ENCODE data around the gene STAM2. TPM values are rescaled to one million over a fixed set of nuclear protein-coding genes. Genes with fewer than 3 reads are reported as not detected.

Gene STAM2
- total and polyA plus RNA-seq, 12 donors, result 6.5 to 45.8 (median 33.0) TPM

DNA sequence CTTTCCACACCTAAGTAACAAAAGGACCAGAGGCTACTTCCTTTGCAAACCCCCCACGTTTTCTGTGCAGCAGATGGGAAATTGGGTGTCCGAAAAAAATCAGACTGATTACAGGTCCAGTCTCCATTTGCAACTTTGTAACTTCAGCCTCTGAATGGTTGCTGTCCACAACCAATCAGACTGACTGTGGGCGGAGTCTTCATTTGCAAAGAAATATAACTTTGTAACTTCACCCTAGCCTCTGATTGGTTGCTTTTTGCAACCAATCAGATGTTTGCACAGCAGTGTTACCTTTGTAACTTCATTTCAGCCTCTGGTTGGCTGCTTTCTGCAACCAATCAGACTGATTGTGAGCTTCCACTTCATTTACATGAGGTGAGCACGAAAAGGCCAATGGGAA, 48.9 kb downstream of the STAM2 start:
- no peak for TF ChIP-seq POLR2A (IDR thresholded peaks at IDR 0.05)
- TF ChIP-seq, protein P1, sequence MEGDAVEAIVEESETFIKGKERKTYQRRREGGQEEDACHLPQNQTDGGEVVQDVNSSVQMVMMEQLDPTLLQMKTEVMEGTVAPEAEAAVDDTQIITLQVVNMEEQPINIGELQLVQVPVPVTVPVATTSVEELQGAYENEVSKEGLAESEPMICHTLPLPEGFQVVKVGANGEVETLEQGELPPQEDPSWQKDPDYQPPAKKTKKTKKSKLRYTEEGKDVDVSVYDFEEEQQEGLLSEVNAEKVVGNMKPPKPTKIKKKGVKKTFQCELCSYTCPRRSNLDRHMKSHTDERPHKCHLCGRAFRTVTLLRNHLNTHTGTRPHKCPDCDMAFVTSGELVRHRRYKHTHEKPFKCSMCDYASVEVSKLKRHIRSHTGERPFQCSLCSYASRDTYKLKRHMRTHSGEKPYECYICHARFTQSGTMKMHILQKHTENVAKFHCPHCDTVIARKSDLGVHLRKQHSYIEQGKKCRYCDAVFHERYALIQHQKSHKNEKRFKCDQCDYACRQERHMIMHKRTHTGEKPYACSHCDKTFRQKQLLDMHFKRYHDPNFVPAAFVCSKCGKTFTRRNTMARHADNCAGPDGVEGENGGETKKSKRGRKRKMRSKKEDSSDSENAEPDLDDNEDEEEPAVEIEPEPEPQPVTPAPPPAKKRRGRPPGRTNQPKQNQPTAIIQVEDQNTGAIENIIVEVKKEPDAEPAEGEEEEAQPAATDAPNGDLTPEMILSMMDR (IDR thresholded peaks at IDR 0.05), result no peak
- intact Hi-C loops (cut with DNase I), result no loop called here
- H3K4me3 ChIP-seq, result no peak overlapping the region
- H3K27ac ChIP-seq, result no peak overlapping the region
- no peaks in the 10 kb centered on the region for H3K9me3 ChIP-seq (replicated peaks in 1 of 3)
- 90 to 96% (median 92%) methylated on average over 4 of the region's 4 CpGs for WGBS, 4 donors
- no peak for DNase-seq
- H3K4me1 ChIP-seq (replicated peaks in 1 of 2), result no peaks in the 10 kb centered on the region
- no peaks in the 10 kb centered on the region for H3K27me3 ChIP-seq
- H3K36me3 ChIP-seq (replicated peaks in 1 of 2), result peaks cover 0 to 19% of the 10 kb centered on the region in 2 donors

DNA sequence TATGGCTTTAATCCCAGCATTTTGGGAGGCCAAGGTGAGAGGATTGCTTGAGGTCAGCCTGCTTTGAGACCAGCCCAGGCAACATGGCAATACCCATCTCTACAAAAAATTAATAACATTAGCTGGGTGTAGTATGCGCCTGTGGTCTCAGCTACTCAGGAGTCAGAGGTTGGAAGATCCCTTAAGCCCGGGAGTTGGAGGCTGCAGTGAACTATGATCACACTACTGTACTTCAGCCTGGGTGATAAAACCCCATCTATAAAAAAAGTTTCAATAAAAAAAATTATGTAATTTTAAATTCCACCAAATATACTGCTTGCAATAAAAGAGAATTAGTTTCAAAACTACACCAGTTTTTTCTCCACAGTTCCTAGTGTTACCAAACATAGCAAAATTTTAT, 53.4 kb downstream of the STAM2 start:
- no peak for DNase-seq
- Histone ChIP-seq H3K27me3 (no peaks in the 10 kb centered on the region), H3K36me3 (replicated peaks in 1 of 2) (peaks cover 0 to 19% of the 10 kb centered on the region in 2 donors), H3K4me3 (no peak overlapping the region), H3K4me1 (replicated peaks in 1 of 2) (peaks cover 0 to 8% of the 10 kb centered on the region in 2 donors), H3K27ac (no peak overlapping the region), H3K9me3 (replicated peaks in 1 of 3) (no peaks in the 10 kb centered on the region)
- WGBS, 4 donors, result 98 to 100% (median 99%) methylated on average over 2 of the region's 2 CpGs
- TF ChIP-seq, protein P1 (IDR thresholded peaks at IDR 0.05), result no peak
- intact Hi-C loops (cut with DNase I), result no loop called here

DNA sequence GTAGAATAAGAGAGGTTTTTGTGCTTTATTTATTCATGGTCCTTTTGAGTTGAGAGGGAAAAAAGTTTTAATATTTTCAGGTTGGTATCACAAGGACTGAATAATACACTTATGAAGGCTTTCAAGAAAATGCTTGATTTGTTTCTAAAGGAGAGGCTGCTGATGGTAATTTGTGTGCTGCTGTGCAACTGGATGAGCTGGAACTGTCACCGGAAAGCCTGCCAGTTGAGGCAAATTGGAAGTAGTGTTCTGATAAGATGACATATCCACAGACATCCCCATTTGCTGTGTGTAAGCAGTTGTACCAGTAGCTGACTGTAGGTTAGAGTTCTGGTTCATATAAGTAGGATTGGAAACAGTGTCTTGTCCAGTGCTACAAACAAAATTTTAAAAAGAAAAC, 55.1 kb downstream of the STAM2 start:
- intact Hi-C loops (cut with DNase I), result no loop called here
- no peaks in the 10 kb centered on the region for H3K9me3 ChIP-seq (replicated peaks in 1 of 3)
- no peak overlapping the region for H3K27ac ChIP-seq
- peaks cover 0 to 8% of the 10 kb centered on the region in 2 donors for H3K4me1 ChIP-seq (replicated peaks in 1 of 2)
- TF ChIP-seq, protein P1 (IDR thresholded peaks at IDR 0.05), result no peak
- no peak for TF ChIP-seq POLR2A (IDR thresholded peaks at IDR 0.05)
- DNase-seq, result no peak
- 64 to 79% (median 70%) methylated on average over 1 of the region's 1 CpG for WGBS, 4 donors
- H3K27me3 ChIP-seq, result no peaks in the 10 kb centered on the region
- H3K36me3 ChIP-seq (replicated peaks in 1 of 2), result peaks cover 0 to 19% of the 10 kb centered on the region in 2 donors
- H3K4me3 ChIP-seq, result no peak overlapping the region

DNA sequence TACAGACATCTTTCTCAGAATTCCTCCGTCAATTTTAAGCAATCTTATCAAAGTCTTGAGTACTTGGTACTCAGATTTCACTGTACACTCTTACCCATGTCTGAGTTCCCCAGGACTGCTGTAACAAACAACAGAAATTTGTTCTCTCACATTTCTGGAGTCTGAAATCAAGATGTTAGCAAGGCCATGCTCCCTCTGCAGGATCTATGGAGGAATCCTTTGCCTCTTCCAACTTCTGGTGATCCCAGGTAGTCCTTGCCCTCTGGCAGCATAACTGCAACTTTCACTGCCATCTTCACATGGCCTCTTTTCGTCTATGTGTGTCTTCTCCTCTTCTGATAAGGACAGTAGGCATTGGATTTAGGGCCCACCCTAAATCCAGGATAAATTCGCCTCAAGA, 59.6 kb downstream of the STAM2 start:
- DNase-seq, result no peak
- Histone ChIP-seq H3K27me3 (no peaks in the 10 kb centered on the region), H3K4me1 (replicated peaks in 1 of 2) (peaks cover 0 to 8% of the 10 kb centered on the region in 2 donors), H3K9me3 (replicated peaks in 1 of 3) (no peaks in the 10 kb centered on the region), H3K4me3 (no peak overlapping the region), H3K36me3 (replicated peaks in 1 of 2) (no peaks in the 10 kb centered on the region), H3K27ac (no peak overlapping the region)
- intact Hi-C loops (cut with DNase I), result no loop called here
- TF ChIP-seq, protein P1 (IDR thresholded peaks at IDR 0.05), result no peak
- TF ChIP-seq POLR2A (IDR thresholded peaks at IDR 0.05), result no peak
- 90 to 97% (median 93%) methylated on average over 3 of the region's 3 CpGs for WGBS, 4 donors

All from adrenal gland (tissue), 12 donors.